KMS-11 (cell line): ENCODE data around the gene DCUN1D3.

Source experiments
- H2AFZ ChIP-seq: fragments of 200-600 bp; sonication (generic); 2 replicates; pipeline ENCODE4 v1.6.1; 2016; ENCODE audit warnings: antibody characterized with exemption, mixed run types, low read depth
- H3K27ac ChIP-seq: fragments of 200-600 bp; sonication (generic); 2 replicates; pipeline ENCODE4 v1.6.1; 2016; ENCODE audit warnings: mild to moderate bottlenecking, mixed run types
- H3K27me3 ChIP-seq: fragments of 200-600 bp; sonication (generic); 2 replicates; pipeline ENCODE4 v1.6.1; 2017; ENCODE audit warnings: mild to moderate bottlenecking, low read depth, mixed run types, moderate library complexity; ENCODE audit not compliant: insufficient read depth
- H3K36me3 ChIP-seq: fragments of 200-600 bp; sonication (generic); 2 replicates; pipeline ENCODE4 v1.6.1; 2017; ENCODE audit warnings: mild to moderate bottlenecking, mixed run types; ENCODE audit not compliant: insufficient read depth
- H3K4me1 ChIP-seq: fragments of 200-600 bp; sonication (generic); 2 replicates; pipeline ENCODE4 v1.6.1; 2016; ENCODE audit warnings: mild to moderate bottlenecking, low read depth, mixed run types; ENCODE audit not compliant: poor library complexity, severe bottlenecking
- H3K4me2 ChIP-seq: fragments of 200-600 bp; sonication (generic); 2 replicates; pipeline ENCODE4 v1.7.0; 2016; ENCODE audit warnings: mild to moderate bottlenecking, mixed run types
- H3K4me3 ChIP-seq: fragments of 200-600 bp; sonication (generic); IDR thresholded peaks from 2 replicates; pipeline ENCODE4 v1.6.1; 2017; ENCODE audit warnings: low read depth, low read length, mixed read lengths; ENCODE audit not compliant: insufficient read depth
- H3K79me2 ChIP-seq: fragments of 200-600 bp; sonication (generic); 2 replicates; pipeline ENCODE4 v1.6.1; 2016; ENCODE audit warnings: low read depth, mixed run types; ENCODE audit not compliant: insufficient read depth
- H3K9ac ChIP-seq: fragments of 200-600 bp; sonication (generic); 2 replicates; pipeline ENCODE4 v1.6.1; 2016; ENCODE audit warnings: mild to moderate bottlenecking, mixed run types
- H4K20me1 ChIP-seq: fragments of 200-600 bp; sonication (generic); 2 replicates; pipeline ENCODE4 v1.6.1; 2016; ENCODE audit warnings: mild to moderate bottlenecking, mixed run types; ENCODE audit not compliant: insufficient read depth
- TF ChIP-seq, protein P1 (sequence below): fragments of 200-600 bp; sonication (generic); conservative IDR thresholded peaks from 2 replicates; pipeline ENCODE4 v1.6.1; 2017; ENCODE audit warnings: low read depth, mild to moderate bottlenecking, antibody characterized with exemption, low read length, moderate library complexity, mixed read lengths

DCUN1D3 gene

DNA sequence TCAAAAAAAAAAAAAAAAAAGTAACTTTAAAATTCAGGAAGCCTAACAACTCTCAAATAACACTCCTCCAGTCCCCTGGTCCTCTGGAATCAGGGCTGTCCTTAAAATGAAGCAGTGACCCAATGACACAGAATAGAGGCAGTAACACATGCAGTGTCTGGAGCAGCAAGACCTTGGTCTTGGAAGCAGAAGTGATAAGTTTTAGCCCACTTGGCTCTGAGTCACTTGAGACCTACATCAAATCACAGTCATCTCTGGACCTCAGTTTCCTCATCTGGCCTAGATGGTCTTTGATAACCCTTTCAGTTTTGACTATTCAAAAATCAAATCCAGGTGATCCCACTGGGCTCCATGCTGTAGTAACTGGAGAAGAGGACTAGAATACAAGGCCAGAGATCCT lies 39.5 kb upstream of the DCUN1D3 start:
- Histone ChIP-seq H2AFZ (no peak overlapping the region), H3K9ac (no peak overlapping the region), H3K36me3 (no peaks in the 10 kb centered on the region), H3K27ac (no peak overlapping the region), H4K20me1 (no peaks in the 10 kb centered on the region), H3K4me2 (no peak overlapping the region), H3K4me3 (no peak overlapping the region), H3K27me3 (no peaks in the 10 kb centered on the region), H3K4me1 (no peaks in the 10 kb centered on the region), H3K79me2 (no peaks in the 10 kb centered on the region)
- TF ChIP-seq, protein P1, sequence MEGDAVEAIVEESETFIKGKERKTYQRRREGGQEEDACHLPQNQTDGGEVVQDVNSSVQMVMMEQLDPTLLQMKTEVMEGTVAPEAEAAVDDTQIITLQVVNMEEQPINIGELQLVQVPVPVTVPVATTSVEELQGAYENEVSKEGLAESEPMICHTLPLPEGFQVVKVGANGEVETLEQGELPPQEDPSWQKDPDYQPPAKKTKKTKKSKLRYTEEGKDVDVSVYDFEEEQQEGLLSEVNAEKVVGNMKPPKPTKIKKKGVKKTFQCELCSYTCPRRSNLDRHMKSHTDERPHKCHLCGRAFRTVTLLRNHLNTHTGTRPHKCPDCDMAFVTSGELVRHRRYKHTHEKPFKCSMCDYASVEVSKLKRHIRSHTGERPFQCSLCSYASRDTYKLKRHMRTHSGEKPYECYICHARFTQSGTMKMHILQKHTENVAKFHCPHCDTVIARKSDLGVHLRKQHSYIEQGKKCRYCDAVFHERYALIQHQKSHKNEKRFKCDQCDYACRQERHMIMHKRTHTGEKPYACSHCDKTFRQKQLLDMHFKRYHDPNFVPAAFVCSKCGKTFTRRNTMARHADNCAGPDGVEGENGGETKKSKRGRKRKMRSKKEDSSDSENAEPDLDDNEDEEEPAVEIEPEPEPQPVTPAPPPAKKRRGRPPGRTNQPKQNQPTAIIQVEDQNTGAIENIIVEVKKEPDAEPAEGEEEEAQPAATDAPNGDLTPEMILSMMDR: no peak

GRCh38 chr16:20938426-20938825 lies 38.3 kb upstream of the DCUN1D3 start:
- Histone ChIP-seq H3K36me3 (no peaks in the 10 kb centered on the region), H4K20me1 (no peaks in the 10 kb centered on the region), H3K9ac (no peak overlapping the region), H3K27me3 (no peaks in the 10 kb centered on the region), H2AFZ (no peak overlapping the region), H3K79me2 (no peaks in the 10 kb centered on the region), H3K4me3 (no peak overlapping the region), H3K4me2 (no peak overlapping the region), H3K4me1 (no peaks in the 10 kb centered on the region), H3K27ac (no peak overlapping the region)
- TF ChIP-seq, protein P1: no peak

DNA sequence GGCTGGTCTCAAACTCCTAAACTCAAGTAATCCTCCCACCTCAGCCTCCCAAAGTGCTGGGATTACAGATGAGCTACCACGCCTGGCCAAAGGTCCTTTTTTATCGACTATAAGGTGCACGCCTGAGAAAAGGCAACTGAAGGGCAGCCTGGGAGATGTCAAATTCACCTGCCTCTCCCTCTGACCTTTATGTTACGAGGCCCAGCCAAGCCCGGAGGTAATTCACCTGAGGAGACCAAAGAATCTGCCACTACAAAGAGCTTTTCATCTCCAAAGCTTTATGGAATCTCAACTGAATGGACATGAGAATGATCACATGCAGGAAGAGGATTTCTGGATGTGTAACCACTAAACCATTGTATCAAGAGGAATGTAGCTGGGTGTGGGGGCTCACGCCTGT lies 37.6 kb upstream of the DCUN1D3 start:
- TF ChIP-seq, protein P1: no peak
- Histone ChIP-seq H3K79me2 (no peaks in the 10 kb centered on the region), H3K9ac (no peak overlapping the region), H3K4me1 (no peaks in the 10 kb centered on the region), H3K27ac (no peak overlapping the region), H3K4me2 (no peak overlapping the region), H2AFZ (no peak overlapping the region), H4K20me1 (no peaks in the 10 kb centered on the region), H3K4me3 (no peak overlapping the region), H3K36me3 (no peaks in the 10 kb centered on the region), H3K27me3 (no peaks in the 10 kb centered on the region)

DNA sequence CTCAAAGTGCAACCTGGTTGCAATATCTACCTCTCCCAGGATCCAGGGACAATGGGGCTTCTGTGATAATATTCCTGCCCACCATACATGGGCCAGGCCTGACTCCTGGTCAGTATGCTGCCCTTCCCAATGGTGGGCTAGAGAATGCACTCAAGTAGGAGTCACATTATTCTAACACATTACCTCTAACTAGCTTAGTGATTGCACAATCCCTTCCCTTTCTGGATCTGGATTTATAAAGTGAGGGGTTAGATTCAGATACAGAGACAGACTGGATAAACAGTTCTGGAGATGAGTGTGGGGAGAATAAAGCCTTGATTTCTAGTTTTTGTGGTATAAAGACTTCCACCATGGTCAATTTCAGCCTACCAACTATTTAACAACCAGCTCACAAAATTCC lies 33.4 kb upstream of the DCUN1D3 start:
- H3K4me3 ChIP-seq: no peak overlapping the region
- no peak overlapping the region for H3K9ac ChIP-seq
- TF ChIP-seq, protein P1: no peak
- no peak overlapping the region for H2AFZ ChIP-seq
- H3K27me3 ChIP-seq: no peaks in the 10 kb centered on the region
- no peaks in the 10 kb centered on the region for H3K79me2 ChIP-seq
- no peak overlapping the region for H3K27ac ChIP-seq
- no peaks in the 10 kb centered on the region for H4K20me1 ChIP-seq
- H3K36me3 ChIP-seq: no peaks in the 10 kb centered on the region
- no peak overlapping the region for H3K4me2 ChIP-seq
- H3K4me1 ChIP-seq: no peaks in the 10 kb centered on the region

GRCh38 chr16:20931066-20931600 lies 31.0 kb upstream of the DCUN1D3 start:
- H3K36me3 ChIP-seq: no peaks in the 10 kb centered on the region
- H3K79me2 ChIP-seq: no peaks in the 10 kb centered on the region
- no peak overlapping the region for H3K4me3 ChIP-seq
- no peaks in the 10 kb centered on the region for H3K4me1 ChIP-seq
- H3K4me2 ChIP-seq: no peak overlapping the region
- H3K27me3 ChIP-seq: no peaks in the 10 kb centered on the region
- TF ChIP-seq, protein P1: no peak
- H3K27ac ChIP-seq: no peak overlapping the region
- no peaks in the 10 kb centered on the region for H4K20me1 ChIP-seq
- H3K9ac ChIP-seq: no peak overlapping the region
- H2AFZ ChIP-seq: no peak overlapping the region
